H9 (cell line): ENCODE data around the gene GALNT2. TPM values are rescaled to one million over a fixed set of nuclear protein-coding genes. Genes with fewer than 3 reads are reported as not detected.

Experiments used
- DNase-seq: peaks from one replicate; pipeline ENCODE4 v3.0.0-alpha.2; 2017
- H2AFZ ChIP-seq: one replicate; pipeline ENCODE4 v1.6.1; 2013; ENCODE audit warnings: mild to moderate bottlenecking, low read length, control low read depth, moderate library complexity
- H2AK5ac ChIP-seq: 2 replicates; pipeline ENCODE4 v1.6.1; 2013; ENCODE audit warnings: low read length, control low read depth, mixed read lengths; ENCODE audit not compliant: insufficient read length
- H2BK120ac ChIP-seq: one replicate; pipeline ENCODE4 v1.6.1; 2013; ENCODE audit warnings: low read depth, mild to moderate bottlenecking, low read length, control low read depth, inconsistent platforms; ENCODE audit not compliant: poor library complexity, severe bottlenecking
- H2BK12ac ChIP-seq: 2 replicates; pipeline ENCODE4 v1.6.1; 2013; ENCODE audit warnings: low read length, control low read depth, mixed read lengths, low read depth; ENCODE audit not compliant: insufficient read length
- H2BK15ac ChIP-seq: 2 replicates; pipeline ENCODE4 v1.6.1; 2013; ENCODE audit warnings: low read depth, low read length, control low read depth
- H2BK20ac ChIP-seq: one replicate; pipeline ENCODE4 v1.6.1; 2013; ENCODE audit warnings: low read depth, mild to moderate bottlenecking, low read length, control low read depth, inconsistent platforms; ENCODE audit not compliant: poor library complexity, severe bottlenecking
- H2BK5ac ChIP-seq: 2 replicates; pipeline ENCODE4 v1.6.1; 2013; ENCODE audit warnings: low read length, control low read depth, mixed read lengths; ENCODE audit not compliant: insufficient read length
- H3K14ac ChIP-seq: 2 replicates; pipeline ENCODE4 v1.6.1; 2013; ENCODE audit warnings: low read length, control low read depth; ENCODE audit not compliant: insufficient read depth
- H3K18ac ChIP-seq: 2 replicates; pipeline ENCODE4 v1.6.1; 2013; ENCODE audit warnings: low read depth, mild to moderate bottlenecking, mixed read lengths, low read length, control low read depth; ENCODE audit not compliant: insufficient read length
- H3K23ac ChIP-seq: 2 replicates; pipeline ENCODE4 v1.6.1; 2013; ENCODE audit warnings: low read length, control low read depth, mixed read lengths, low read depth; ENCODE audit not compliant: insufficient read length
- H3K23me2 ChIP-seq: 2 replicates; pipeline ENCODE4 v1.6.1; 2013; ENCODE audit warnings: low read depth, mild to moderate bottlenecking, mixed read lengths, low read length, control low read depth; ENCODE audit not compliant: insufficient read length, poor library complexity, severe bottlenecking
- H3K27ac ChIP-seq: 2 replicates; pipeline ENCODE4 v1.5.1; 2013; ENCODE audit warnings: low read length, control low read depth, mixed read lengths, low read depth; ENCODE audit not compliant: insufficient read length
- H3K27me3 ChIP-seq: 2 replicates; pipeline ENCODE4 v1.6.1; 2013; ENCODE audit warnings: low read length, control low read depth, inconsistent platforms; ENCODE audit not compliant: insufficient read depth
- H3K4ac ChIP-seq: 2 replicates; pipeline ENCODE4 v1.6.1; 2013; ENCODE audit warnings: low read depth, mild to moderate bottlenecking, control low read depth, inconsistent platforms, low read length, moderate library complexity
- H3K4me1 ChIP-seq: 2 replicates; pipeline ENCODE4 v1.6.1; 2013; ENCODE audit warnings: low read length, control low read depth, inconsistent platforms; ENCODE audit not compliant: insufficient read depth
- H3K4me2 ChIP-seq: 2 replicates; pipeline ENCODE4 v1.6.1; 2013; ENCODE audit warnings: low read length, control low read depth, mixed read lengths; ENCODE audit not compliant: insufficient read length, insufficient read depth
- H3K56ac ChIP-seq: 2 replicates; pipeline ENCODE4 v1.6.1; 2013; ENCODE audit warnings: low read depth, mild to moderate bottlenecking, mixed read lengths, low read length, control low read depth; ENCODE audit not compliant: insufficient read length
- H3K79me1 ChIP-seq: 2 replicates; pipeline ENCODE4 v1.6.1; 2013; ENCODE audit warnings: low read depth, mild to moderate bottlenecking, moderate library complexity, low read length, control low read depth, inconsistent platforms; ENCODE audit not compliant: insufficient read depth, poor library complexity, severe bottlenecking
- H3K79me2 ChIP-seq: 2 replicates; pipeline ENCODE4 v1.6.1; 2013; ENCODE audit warnings: low read length, control low read depth, inconsistent platforms; ENCODE audit not compliant: insufficient read depth
- H3K9ac ChIP-seq: 2 replicates; pipeline ENCODE4 v1.6.1; 2013; ENCODE audit warnings: low read length, control low read depth, mixed read lengths; ENCODE audit not compliant: insufficient read length; ENCODE audit errors: extremely low read depth
- H3K9me3 ChIP-seq: one replicate; pipeline ENCODE4 v1.6.1; 2013; ENCODE audit warnings: low read depth, low read length, inconsistent platforms; ENCODE audit not compliant: control insufficient read depth
- H3T11ph ChIP-seq: one replicate; pipeline ENCODE4 v1.6.1; 2013; ENCODE audit warnings: mild to moderate bottlenecking, low read length, control low read depth, inconsistent platforms
- H4K20me1 ChIP-seq: one replicate; pipeline ENCODE4 v1.6.1; 2013; ENCODE audit not compliant: control insufficient read depth, insufficient read length, insufficient read depth
- H4K5ac ChIP-seq: 2 replicates; pipeline ENCODE4 v1.6.1; 2013; ENCODE audit warnings: low read depth, mild to moderate bottlenecking, mixed read lengths, low read length, control low read depth; ENCODE audit not compliant: insufficient read length
- H4K8ac ChIP-seq: replicated peaks from 2 replicates; pipeline ENCODE4 v1.6.1; 2013; ENCODE audit warnings: low read length, control low read depth, mixed read lengths, low read depth; ENCODE audit not compliant: insufficient read length
- H4K91ac ChIP-seq: 2 replicates; pipeline ENCODE4 v1.6.1; 2013; ENCODE audit warnings: low read depth, mild to moderate bottlenecking, moderate library complexity, mixed read lengths, low read length, control low read depth; ENCODE audit not compliant: insufficient read length
- H3K27ac Mint-ChIP-seq, 3 experiments: 2 replicates in 2 of 3; 3 replicates in 1 of 3; pipeline ENCODE4 v1.8.0; 2020 to 2021; ENCODE audit warnings: mixed read lengths in 3 of 3, mild to moderate bottlenecking in 1 of 3, moderate library complexity in 1 of 3
- H3K27me3 Mint-ChIP-seq: 2 replicates; pipeline ENCODE4 v1.8.0; 2021; ENCODE audit warnings: low read depth, mild to moderate bottlenecking, moderate library complexity, mixed read lengths
- H3K36me3 Mint-ChIP-seq, 3 experiments: 2 replicates in 2 of 3; 3 replicates in 1 of 3; pipeline ENCODE4 v1.8.0; 2020 to 2021; ENCODE audit warnings: low read depth in 3 of 3, mixed read lengths in 3 of 3; ENCODE audit not compliant: insufficient read depth in 1 of 3
- H3K4me1 Mint-ChIP-seq, 2 experiments: 2 replicates each; pipeline ENCODE4 v1.8.0; 2020; ENCODE audit warnings: mixed read lengths in 2 of 2
- H3K4me3 Mint-ChIP-seq, 2 experiments: 2 replicates in 1 of 2; 3 replicates in 1 of 2; pipeline ENCODE4 v1.8.0; 2020 to 2021; ENCODE audit warnings: mild to moderate bottlenecking in 2 of 2, mixed read lengths in 2 of 2, moderate library complexity in 1 of 2
- H3K9me3 Mint-ChIP-seq, 2 experiments: 2 replicates in 1 of 2; 3 replicates in 1 of 2; pipeline ENCODE4 v1.8.0; 2020; ENCODE audit warnings: mild to moderate bottlenecking in 2 of 2, mixed read lengths in 2 of 2, moderate library complexity in 1 of 2
- CTCF ChIP-seq: fragments of 200-600 bp; sonication (generic); conservative IDR thresholded peaks from 3 replicates; pipeline ENCODE4 v1.8.0; 2021; ENCODE audit warnings: antibody characterized with exemption, mild to moderate bottlenecking
- WGBS: extraction: QIAGEN DNeasy Blood & Tissue Kit; methylation state at CpG from one replicate; pipeline ENCODE4 v1.1.7; 2013; ENCODE audit warnings: missing lambda C conversion rate, low lambda C conversion rate, mixed read lengths; ENCODE audit not compliant: insufficient read length; ENCODE audit errors: extremely low coverage; 5-methylcytosine and 5-hydroxymethylcytosine counted together
- total RNA-seq: library from RNA; stranded (reverse); gene quantifications from 2 replicates; pipeline ENCODE4 v1.2.1, GENCODE V29; 2021

The GALNT2 gene
- total RNA-seq, 1 experiment from 2014 or later: 57.6 TPM

- Histone ChIP-seq H3K14ac (no peak overlapping the region), H3K4me1 (peaks cover 11% of the 10 kb centered on the region), H2BK12ac (no peak overlapping the region), H4K8ac (no peak overlapping the region), H3K9ac (no peak overlapping the region), H3K23me2 (no peaks in the 10 kb centered on the region), H3K56ac (no peak overlapping the region), H4K91ac (no peak overlapping the region), H2AK5ac (no peak overlapping the region), H3K79me1 (no peaks in the 10 kb centered on the region), H2BK15ac (no peak overlapping the region), H2BK5ac (no peak overlapping the region), H3T11ph (no peak overlapping the region), H2AFZ (no peak overlapping the region), H4K20me1 (no peaks in the 10 kb centered on the region), H3K23ac (no peak overlapping the region), H3K4ac (no peak overlapping the region), H2BK120ac (no peak overlapping the region), H3K27me3 (no peaks in the 10 kb centered on the region), H3K27ac (no peak overlapping the region), H2BK20ac (no peak overlapping the region), H3K4me2 (no peak overlapping the region), H3K9me3 (no peaks in the 10 kb centered on the region), H3K18ac (no peak overlapping the region), H4K5ac (no peak overlapping the region), H3K79me2 (no peaks in the 10 kb centered on the region)
- WGBS: no CpG with 5 or more reads among the region's 11 CpGs
- no peaks in the 10 kb centered on the region for H3K9me3 Mint-ChIP-seq
- H3K4me1 Mint-ChIP-seq: peaks cover 35 to 38% of the 10 kb centered on the region in 2 experiments
- peak overlapping the region; percentile 16 to 59 (median 45); a peak in 5 of 7 replicates for H3K27ac Mint-ChIP-seq
- no peak for DNase-seq
- no peak overlapping the region; a peak in 1 of 5 replicates for H3K4me3 Mint-ChIP-seq
- no peak for TF ChIP-seq CTCF
- peaks cover 21 to 36% (median 25%) of the 10 kb centered on the region in 3 experiments; a peak in 6 of 7 replicates for H3K36me3 Mint-ChIP-seq
- no peaks in the 10 kb centered on the region for H3K27me3 Mint-ChIP-seq
Measured at GRCh38 chr1:230249695-230250480, 182.8 kb downstream of the GALNT2 start.
